Retinal pigment epithelial cell (primary cell): Measurements from ENCODE around the gene COX4I1.

Experiments used
- DNase-seq: peaks from one replicate; pipeline ENCODE4 v3.0.0-alpha.2; 2010; ENCODE audit warnings: low read depth
- H3K4me3 ChIP-seq: 2 replicates; pipeline ENCODE4 v1.5.1; 2011; ENCODE audit warnings: mild to moderate bottlenecking, low read length, control low read depth, moderate library complexity
- TF ChIP-seq, protein P1 (sequence below): conservative IDR thresholded peaks from 2 replicates; pipeline ENCODE4 v1.5.1; 2011; ENCODE audit warnings: low read depth, low read length, control low read depth, inconsistent platforms

COX4I1 gene

DNA sequence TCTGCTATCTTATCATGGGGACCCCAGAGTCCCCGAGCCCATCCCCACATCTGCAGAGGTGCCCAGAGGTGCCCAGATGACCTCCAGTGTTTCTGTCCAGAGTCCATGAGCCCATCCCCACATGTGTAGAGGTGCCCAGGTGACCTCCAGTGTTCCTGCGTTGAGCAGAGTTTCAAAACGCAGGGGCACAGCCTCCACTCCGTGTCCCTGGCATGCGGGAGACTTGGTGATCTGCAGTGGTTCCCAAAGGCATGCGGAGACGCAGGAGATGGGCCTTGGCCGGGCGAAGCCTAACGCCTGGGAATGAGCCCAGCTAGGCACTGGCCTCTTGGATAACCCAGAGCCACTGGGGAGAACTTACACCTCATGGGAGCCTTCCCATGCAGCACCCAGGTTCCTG is 41.3 kb downstream of the COX4I1 start:
- H3K4me3 ChIP-seq, result no peak overlapping the region
- DNase-seq, result no peak
- TF ChIP-seq, protein P1, sequence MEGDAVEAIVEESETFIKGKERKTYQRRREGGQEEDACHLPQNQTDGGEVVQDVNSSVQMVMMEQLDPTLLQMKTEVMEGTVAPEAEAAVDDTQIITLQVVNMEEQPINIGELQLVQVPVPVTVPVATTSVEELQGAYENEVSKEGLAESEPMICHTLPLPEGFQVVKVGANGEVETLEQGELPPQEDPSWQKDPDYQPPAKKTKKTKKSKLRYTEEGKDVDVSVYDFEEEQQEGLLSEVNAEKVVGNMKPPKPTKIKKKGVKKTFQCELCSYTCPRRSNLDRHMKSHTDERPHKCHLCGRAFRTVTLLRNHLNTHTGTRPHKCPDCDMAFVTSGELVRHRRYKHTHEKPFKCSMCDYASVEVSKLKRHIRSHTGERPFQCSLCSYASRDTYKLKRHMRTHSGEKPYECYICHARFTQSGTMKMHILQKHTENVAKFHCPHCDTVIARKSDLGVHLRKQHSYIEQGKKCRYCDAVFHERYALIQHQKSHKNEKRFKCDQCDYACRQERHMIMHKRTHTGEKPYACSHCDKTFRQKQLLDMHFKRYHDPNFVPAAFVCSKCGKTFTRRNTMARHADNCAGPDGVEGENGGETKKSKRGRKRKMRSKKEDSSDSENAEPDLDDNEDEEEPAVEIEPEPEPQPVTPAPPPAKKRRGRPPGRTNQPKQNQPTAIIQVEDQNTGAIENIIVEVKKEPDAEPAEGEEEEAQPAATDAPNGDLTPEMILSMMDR, result no peak

DNA sequence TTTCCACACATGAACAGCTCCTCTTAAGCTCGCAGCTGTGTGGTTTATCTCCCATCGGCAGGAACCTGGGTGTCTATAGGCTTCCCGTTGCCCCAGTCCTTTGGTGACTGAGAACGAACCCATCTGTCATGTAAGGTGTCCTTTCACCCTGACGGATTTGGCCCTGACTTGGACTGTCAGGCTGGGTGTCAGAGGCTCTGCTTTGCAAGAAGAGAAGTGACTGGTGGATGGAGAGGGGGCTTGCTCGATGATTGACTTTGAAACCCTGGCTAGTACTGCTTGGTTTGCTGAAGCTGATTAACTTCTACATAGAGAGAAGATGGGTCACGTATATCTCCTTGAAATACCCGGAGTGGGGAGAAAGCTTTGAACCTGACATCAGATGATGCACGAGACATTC is 42.9 kb downstream of the COX4I1 start:
- no peak for DNase-seq
- no peak overlapping the region for H3K4me3 ChIP-seq
- TF ChIP-seq, protein P1, result no peak

DNA sequence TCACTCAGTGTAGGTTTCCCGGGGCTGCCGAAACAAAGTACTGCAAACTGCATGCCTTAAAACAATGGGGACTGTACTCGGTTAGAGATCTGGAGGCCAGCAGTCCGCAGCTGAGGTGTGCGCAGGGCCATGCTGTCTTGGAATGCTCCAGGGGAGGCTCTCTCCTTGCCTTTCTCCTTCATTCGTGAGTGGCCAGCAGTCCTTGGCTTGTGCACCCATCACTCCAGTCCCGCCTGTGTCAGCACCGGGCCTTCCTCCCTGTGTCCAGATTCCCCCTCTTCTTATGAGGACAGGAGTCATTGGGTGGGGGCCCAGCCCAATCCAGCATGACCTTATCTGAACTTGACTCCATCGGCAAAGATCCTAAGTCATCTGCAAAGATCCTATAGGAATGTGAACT is 43.4 kb downstream of the COX4I1 start:
- no peak overlapping the region for H3K4me3 ChIP-seq
- TF ChIP-seq, protein P1, result no peak
- no peak for DNase-seq

DNA sequence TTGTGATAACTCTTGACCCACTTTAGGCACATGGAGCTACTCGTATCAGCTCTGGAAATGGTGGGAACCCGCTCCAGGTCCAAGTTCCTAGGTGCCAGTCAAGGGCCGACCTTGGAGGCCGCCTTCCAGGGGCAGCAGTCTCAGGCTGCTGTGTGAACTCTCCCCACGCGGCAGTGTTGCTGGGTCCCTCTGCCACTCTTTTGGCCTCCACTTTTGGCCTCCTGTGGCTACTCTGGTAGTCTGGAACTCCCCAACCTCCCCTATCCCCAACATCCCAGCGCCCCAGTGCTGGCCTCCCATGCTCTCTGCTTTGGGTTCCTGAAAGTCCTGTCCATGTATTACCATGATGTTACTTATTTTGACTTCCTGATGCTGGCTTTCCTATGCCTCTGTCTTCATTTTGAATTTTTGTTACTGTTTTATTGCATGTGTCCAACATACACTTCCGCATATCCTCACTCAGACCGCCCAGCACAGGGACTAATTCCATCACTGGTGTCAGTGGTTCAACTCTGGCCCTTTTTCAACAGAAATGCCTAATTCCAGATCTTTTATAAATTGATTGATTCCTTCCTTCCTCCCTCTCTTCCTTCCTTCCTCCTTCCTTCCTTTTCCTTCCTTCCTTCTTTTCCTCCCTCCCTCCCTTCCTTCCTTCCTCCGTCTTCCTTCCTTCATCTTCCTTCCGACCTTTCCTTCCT is 44.1 kb downstream of the COX4I1 start:
- DNase-seq, result no peak
- TF ChIP-seq, protein P1, result no peak
- H3K4me3 ChIP-seq, result no peak overlapping the region

DNA sequence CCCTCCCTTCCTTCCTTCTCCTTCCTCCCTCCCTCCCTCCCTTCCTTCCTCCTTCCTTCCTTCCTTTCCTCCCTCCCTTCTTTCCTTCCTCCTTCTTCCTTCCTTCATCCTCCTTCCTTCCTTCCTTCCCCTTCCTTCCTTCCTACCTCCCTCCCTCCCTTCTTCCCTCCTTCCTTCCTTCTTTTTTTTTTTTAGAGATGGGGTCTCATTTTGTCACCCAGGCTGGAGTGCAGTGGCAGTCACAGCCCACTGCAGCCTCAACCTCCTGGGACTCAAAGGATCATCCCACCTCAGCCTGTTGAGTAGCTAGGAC is 44.6 kb downstream of the COX4I1 start:
- DNase-seq, result no peak
- no peak overlapping the region for H3K4me3 ChIP-seq
- TF ChIP-seq, protein P1, result no peak

DNA sequence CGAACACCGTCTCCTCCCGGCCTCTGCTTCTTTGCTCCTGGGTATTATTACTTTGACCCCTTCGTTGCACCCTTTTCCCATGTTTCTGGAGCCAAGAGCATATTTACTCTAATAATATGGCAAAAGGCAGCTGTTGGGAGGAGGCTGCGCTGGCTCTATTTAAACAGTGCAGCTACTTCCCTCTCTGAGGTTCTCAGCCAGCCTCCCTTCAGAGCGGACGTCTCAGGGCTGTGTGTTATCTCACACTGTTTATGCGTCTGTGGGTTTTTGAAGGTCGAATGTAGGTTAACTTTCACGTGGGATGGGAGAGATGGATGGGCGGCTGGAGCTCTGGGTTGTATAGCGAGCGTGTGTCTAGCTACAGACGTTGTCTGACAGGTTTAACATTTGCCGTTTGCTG is 45.3 kb downstream of the COX4I1 start:
- TF ChIP-seq, protein P1, result no peak
- DNase-seq, result no peak
- no peak overlapping the region for H3K4me3 ChIP-seq

DNA sequence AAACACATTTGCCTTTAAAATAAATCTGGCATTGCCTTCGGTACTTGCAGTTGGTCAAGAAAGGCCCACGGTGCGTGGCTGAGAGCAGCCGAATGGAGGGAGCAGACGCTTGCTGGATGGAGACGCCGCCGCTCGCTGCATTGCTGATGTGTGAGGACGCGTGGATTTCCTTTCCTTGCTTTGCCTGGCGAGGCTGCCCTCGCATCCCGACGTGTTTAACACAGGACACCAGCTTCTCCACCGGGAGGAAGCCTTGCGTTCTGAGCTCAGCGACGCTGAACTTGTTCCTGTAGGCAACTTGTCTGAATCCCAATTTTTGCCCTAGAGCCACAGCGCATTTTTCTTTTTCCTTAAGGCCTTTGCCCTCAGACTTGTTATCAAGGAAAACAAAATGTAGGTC is 45.8 kb downstream of the COX4I1 start:
- H3K4me3 ChIP-seq, result no peak overlapping the region
- DNase-seq, result no peak
- TF ChIP-seq, protein P1, result no peak
